Stimulated activated CD4-positive, alpha-beta T cell treated with anti-CD3 and anti-CD28 coated beads, Interleukin-12 subunit alpha, Interleukin-12 subunit beta, amount 100 ng/mL, for 48 hours (primary cell): ENCODE results near the gene PDZD4.
A peak's percentile ranks its signal among the peaks of the same experiment; 100 is the strongest.

Experiments used
- DNase-seq, 3 donors: peaks; one replicate each; pipeline ENCODE4 v3.0.0-alpha.2; 2020; ENCODE audit warnings: low read depth in 2 of 3, low spot score in 1 of 3

PDZD4 gene

GRCh38 chrX:153814591-153815315 is 15.6 kb downstream of the PDZD4 start:
- no peak for DNase-seq

GRCh38 chrX:153813161-153813560 is 17.2 kb downstream of the PDZD4 start:
- DNase-seq = no peak

- no peak for DNase-seq
Measured at GRCh38 chrX:153812220-153812619, 18.1 kb downstream of the PDZD4 start.

DNA sequence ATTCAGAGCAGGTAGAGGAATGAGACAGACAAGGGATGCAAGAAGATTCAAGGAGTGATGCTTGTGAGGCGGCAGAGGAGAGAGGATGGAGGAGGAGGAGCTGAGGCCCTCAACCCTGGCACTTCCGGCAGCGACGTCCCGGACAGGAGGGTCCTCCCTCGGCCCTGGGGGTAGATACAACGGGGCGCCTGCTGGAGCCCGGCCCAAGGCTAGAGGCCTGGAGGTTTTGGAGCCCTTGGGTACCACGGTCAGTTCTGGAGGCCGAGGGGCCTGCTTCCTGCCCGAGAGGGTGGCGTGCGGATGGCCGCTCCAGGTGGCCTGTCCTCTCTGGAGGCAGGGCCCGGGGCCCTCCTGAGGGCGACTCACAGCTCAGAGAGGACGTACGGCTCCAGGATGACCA is 22.4 kb downstream of the PDZD4 start:
- no peak for DNase-seq

- no peak for DNase-seq
Measured at GRCh38 chrX:153806999-153807575, 23.3 kb downstream of the PDZD4 start.

DNA sequence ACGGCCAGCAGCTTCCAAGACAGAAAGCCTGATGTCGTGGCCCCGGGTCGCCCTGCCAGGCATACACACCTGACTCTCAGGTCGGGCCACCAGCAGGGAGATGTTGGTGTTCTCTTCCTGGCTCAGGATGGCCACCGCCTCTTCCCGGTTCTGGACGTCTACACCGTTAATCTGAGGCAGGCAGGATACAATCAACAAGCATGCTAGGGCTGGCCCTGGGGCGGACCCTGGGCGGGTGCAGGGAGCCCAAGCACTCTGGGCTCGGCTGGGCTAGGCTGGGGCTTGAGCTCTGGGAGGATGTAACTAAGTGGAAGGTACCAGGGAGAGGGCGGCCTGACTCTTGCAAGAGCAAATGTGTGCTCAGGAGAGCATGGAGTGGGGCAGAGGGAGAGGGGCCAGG is 24.9 kb downstream of the PDZD4 start:
- no peak for DNase-seq

- no peak for DNase-seq
Measured at GRCh38 chrX:153804621-153805020, 25.7 kb downstream of the PDZD4 start.

DNA sequence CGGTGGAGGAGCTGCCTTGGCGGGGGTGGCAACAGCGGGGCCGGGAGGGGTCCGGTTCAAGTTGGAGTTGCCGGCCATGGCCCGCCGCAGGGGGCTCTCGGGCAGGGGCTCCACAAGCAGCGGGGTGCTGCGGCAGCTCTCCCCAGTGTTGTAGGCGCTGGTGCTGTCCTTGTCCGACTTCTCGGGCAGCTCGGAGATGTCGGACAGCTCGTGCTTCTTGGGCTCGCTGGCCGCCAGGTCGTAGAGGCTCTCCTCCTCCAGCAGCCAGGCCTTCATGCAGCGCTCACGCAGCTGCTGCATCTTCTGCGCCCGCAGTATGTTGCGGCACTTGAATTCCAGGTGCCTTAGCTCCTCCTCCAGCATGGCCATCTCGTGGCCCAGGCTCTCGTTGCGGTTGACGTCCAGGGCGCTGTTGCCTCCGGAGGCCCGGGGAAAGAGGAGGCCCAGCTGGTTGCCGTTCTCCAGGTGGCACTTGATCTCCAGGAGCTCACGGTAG is 26.2 kb downstream of the PDZD4 start:
- DNase-seq = no peak

DNA sequence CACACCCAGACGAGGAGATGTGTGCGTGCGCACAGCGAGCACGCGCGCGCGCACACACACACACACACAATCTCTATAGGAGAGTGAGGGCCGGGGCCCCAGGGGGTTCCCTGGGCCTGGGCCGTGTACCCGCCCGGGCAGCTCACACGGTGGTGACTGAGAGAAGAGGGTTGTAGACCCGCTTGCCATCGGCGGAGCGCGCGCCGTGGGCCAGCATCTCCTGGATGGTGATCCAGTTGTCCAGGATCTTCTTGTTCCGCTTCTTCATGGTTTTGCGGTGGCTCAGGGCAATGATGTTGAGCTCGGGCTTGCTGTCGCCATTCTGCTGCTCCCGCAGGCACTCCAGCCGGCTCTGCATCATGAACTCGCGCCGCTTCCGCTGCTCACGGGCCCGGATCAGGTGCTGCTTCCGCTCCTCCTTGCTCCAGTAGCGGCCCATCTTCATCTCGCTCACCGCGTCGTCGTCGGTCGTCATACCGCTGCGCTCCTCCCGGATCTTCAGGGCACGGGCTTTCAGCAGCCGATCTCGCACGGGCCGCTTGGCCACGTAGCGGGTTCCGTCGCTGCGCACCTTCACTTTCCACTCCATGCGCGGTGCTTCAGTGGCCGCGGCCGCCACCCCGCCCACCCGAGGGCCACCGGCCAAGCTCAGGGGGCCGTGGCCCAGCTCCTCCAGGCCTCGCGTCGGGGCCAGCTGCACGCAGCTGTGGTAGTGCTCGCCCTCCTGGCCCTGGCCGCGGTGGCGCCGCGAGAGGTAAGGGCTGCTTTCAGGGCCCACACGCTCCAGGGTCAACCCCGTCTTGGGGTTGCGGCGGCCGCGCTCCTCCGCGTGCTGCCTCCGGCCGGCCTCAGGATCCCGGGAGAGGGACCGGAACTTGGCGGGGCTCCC is 26.9 kb downstream of the PDZD4 start:
- no peak for DNase-seq

GRCh38 chrX:153802513-153803045 is 27.8 kb downstream of the PDZD4 start:
- DNase-seq = no peak

GRCh38 chrX:153801669-153802068 is 28.7 kb downstream of the PDZD4 start:
- DNase-seq = no peak

GRCh38 chrX:153800746-153801145 is 29.6 kb downstream of the PDZD4 start:
- DNase-seq = no peak

GRCh38 chrX:153800177-153800722 is 30.1 kb downstream of the PDZD4 start:
- no peak for DNase-seq

- DNase-seq = no peak
Measured at GRCh38 chrX:153799326-153799725, 31.0 kb downstream of the PDZD4 start.

DNA sequence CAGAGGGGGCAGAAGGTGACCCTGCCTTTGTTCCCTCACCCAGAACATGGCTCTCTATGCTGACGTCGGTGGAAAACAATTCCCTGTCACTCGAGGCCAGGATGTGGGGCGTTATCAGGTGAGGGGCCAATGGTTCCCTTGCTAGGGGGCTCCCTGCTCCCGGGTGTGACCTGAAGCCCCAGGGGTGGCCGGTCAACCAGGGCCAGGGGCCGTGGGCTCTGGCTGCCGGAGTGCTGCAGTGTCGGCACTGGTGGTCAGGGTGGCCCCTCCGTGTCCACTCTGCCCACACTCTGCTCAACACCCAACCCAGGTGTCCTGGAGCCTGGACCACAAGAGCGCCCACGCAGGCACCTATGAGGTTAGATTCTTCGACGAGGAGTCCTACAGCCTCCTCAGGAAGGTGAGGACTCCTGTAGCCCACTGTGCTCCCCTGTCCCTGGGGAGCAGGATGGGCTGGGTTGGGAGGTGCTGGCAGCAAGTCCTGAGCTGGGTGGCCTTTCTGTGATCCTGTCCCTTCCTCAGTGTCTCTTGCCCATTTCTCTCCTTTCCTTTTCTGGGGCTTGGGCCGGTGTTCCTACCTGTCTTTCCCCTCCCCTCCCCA is 32.8 kb downstream of the PDZD4 start:
- DNase-seq = no peak

DNA sequence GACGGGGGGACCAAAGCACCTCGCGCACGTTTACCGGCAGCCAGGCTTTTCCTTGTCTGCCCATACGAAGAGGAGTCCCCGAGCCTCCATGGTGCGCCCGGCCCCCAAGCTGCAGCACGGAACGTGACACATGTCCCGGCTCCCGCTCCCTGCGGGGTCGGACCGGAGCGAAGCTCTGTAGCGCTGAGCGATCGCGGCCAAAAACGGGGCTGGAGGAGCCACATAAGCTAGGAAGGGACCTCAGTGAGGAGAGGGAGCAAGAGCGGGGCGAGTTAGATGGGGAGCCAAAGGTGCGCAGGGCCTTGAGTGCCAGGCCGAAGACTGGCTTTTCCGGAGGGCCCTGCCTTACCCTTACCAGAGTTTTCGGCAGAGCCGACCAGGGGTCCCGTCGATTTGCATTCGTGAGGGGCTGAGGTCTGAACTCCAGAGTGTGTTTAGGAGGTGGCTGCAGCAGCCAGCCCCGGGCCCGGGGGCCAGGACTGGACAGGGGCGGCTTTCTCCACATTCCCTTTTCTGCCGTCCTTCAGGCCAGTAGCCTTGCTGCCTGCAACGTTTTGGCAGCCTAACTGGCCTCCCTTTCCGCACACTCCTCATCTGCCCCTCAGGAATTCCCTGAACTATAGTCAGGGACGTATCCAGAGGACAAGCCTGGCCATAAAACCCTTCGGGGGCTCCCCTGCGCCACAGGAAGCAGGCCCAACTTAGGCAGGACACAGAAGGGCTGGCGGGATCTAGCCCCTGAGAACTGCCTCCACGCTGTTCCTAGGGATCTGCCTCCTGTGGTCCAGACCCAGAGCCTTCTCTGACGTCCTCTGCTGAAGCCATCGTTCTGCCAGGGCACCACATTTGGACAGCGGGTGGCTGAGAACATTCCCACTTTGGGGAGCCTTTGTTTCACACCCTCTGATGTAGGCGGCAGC is 35.2 kb downstream of the PDZD4 start:
- DNase-seq = no peak

DNA sequence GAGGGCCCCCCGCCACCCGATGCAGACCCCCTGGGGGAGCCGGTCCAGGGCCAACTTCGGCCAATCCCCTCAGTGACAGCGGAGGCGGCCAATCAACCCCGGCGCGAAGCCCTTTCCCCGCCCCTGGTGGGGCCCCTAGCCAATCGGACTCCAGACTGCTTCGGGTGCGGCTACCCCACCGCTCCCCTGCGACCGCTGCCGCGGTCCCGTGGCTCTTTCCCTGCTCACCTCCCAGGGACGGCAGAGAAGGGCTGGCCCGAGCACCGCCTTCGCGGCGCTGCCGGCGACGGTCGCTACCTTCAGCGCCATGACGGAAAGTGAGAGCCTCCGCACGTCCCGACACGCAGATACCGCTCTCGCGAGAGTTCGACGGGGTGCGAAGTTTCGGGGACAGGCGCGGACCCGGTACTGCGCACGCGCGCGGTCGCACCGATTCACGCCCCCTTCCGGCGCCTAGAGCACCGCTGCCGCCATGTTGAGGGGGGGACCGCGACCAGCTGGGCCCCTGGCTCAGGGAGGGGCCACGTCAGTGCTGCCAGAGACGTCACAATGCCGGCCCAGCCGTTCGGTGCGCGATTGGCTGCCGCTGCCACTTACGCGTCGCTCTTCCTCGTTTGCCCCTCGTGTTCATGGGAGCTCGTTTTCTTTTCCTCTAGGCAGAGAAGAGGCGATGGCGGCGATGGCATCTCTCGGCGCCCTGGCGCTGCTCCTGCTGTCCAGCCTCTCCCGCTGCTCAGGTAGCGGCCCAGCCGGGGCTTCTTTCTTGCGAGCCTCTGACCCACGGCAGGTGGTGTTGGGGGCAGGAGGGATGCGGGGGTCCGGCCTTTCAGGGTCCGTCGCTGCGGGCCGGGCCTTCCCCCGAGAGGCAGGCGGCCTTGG is 36.1 kb downstream of the PDZD4 start, which contains the start of the genes IDH3G and SSR4:
IDH3G (minus strand) TSS at position 358 of the 879 bp plus-strand sequence; CDS start at position 309, 49 bp downstream.
SSR4 (plus strand) TSS at position 651 of the 879 bp plus-strand sequence; CDS start at position 671, 20 bp downstream.
- peak; percentile 80 to 88 (median 87) for DNase-seq

GRCh38 chrX:153793291-153793690 is 37.1 kb downstream of the PDZD4 start:
- DNase-seq = no peak

- DNase-seq = no peak
Measured at GRCh38 chrX:153792368-153792767, 38.0 kb downstream of the PDZD4 start.
